Head of caudate nucleus (tissue), 42 donors: Measurements from ENCODE around the gene AHCYL1.
A peak's percentile ranks its signal among the peaks of the same experiment; 100 is the strongest.
"Not testable (repeated sequence)": the region's sequence is repeated elsewhere in the genome, so short reads cannot be mapped to it uniquely, and the experiment has no call there.

Experiments
- DNase-seq, 42 donors: peaks; one replicate each; pipeline versions ENCODE4 v3.0.0 to v3.0.0-alpha.2; 2020 to 2021; ENCODE audit warnings: mixed read lengths in 7 of 42
- intact Hi-C: fragments of 100-400 bp; cut with DNase I; formaldehyde crosslinking; loops from one replicate; pipeline ENCODE4 v1.15.0; 2022

AHCYL1 gene

GRCh38 chr1:110021285-110021684 is 36.7 kb downstream of the AHCYL1 start:
- intact Hi-C loops, result no loop called here
- no peak for DNase-seq

DNA sequence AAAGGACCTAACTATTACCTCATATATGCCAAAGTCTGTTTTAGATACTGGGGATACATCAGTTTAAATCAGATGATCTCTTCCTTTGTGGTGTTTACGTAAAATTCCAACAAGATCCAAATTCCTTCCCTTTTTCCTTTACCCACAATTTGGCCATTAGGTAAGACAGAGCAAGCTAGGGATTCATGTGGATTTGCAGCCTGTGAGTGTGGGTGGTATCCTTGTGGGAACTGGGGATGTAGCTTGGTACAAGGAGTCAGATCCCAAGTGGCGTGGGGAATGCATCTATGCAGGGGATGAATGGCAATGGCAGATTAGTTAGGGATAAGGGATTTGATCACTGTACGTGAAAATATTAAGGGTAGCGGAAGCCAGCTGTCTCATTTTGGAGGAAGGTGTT is 40.0 kb downstream of the AHCYL1 start:
- intact Hi-C loops, result no loop called here
- DNase-seq, result no peak

- intact Hi-C loops, result not testable (repeated sequence)
Measured at GRCh38 chr1:110030687-110031086, 46.1 kb downstream of the AHCYL1 start.

DNA sequence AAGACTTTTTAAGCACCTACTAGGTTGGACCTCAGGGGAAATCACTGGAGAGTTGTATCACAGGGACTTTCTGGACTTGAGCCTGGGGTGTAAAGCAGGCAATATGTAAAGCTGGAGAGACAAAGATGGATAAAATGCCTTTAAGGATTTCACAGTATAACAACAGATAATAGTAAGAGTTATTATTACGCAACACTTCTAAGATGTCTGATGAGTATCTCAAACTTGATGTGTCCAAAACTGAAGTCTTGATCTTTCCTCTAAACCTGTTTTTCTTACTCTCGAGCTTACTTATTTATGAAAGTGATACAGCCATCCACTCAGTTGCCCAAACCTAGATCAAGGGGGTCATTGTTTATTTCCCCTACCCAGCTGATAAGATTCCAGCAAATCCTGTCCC is 47.8 kb downstream of the AHCYL1 start:
- intact Hi-C loops, result no loop called here
- DNase-seq, result no peak

More at GRCh38 chr1:110030687-110031086, 46.1 kb downstream of the AHCYL1 start:
- DNase-seq, result peak in 1 of 42 donors; percentile 32

DNA sequence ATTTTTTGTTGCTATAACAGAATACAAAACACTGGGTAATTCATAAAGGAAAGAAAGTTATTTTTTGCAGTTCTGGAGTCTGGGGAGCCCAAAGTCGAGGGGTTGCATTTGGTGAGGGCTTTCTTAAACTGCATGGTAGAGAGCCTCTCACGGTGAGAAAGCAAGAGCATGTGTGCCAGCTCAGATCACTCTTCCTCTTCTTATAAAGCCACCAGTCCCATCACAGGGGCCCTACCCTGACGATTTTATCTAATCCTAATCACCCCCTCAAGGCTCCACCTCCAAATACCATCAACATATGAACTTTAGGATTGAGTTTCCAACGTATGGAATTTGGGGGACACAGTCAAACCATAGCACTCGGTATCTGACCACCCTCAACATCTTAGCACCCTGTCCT is 48.9 kb downstream of the AHCYL1 start:
- DNase-seq, result no peak
- intact Hi-C loops, result no loop called here

DNA sequence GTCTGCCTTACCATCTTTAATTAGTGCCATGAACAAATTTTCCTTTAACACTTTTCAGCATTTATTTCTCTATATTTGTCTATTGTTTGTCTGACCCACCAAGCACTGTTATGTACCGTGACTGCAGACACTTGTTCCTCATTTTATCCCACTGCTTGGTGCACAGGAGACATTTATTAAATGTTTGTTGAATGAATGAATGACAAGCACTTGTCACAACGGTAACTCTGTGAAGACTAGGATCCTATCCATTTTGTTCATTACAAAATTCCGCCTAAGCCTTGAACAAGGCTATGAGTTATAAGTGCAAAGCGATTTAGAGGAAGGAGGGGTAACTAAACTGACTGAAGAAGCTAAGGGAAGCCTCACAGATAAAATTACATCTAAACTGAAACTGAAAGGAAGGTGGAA is 49.5 kb downstream of the AHCYL1 start:
- intact Hi-C loops, result no loop called here
- no peak for DNase-seq

- intact Hi-C loops, result no loop called here
- peak; percentile 83 to 96 (median 90) for DNase-seq
Measured at GRCh38 chr1:110034451-110035235, 50.1 kb downstream of the AHCYL1 start, which contains the start of gene STRIP1. TSS of gene STRIP1 (plus strand) at chr1:110034624. CDS start at chr1:110034638, 14 bp downstream.

- DNase-seq, result peak in 30 of 42 donors; percentile 10 to 85 (median 52)
- intact Hi-C loops, result no loop called here
Measured at GRCh38 chr1:110035236-110035752, 50.7 kb downstream of the AHCYL1 start.

DNA sequence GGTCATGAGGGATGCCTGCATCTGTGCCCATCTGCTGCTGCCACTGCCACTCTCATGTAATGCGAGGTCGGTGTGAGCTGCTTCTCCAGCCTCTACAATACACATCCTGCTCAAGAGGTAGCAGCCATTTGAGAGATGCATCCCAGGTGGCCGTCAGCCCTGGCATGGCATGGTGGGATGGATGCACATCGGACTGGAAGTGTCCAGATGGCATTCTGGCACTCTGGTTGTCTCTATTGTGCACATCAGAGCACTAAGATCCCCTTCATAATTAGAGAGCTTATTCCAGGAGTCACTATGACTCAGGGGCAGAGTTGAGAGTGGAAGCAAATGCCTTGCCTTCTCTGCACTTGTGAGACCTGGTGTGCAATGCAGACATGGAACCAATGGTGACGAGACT is 53.7 kb downstream of the AHCYL1 start:
- DNase-seq, result no peak
- intact Hi-C loops, result no loop called here

DNA sequence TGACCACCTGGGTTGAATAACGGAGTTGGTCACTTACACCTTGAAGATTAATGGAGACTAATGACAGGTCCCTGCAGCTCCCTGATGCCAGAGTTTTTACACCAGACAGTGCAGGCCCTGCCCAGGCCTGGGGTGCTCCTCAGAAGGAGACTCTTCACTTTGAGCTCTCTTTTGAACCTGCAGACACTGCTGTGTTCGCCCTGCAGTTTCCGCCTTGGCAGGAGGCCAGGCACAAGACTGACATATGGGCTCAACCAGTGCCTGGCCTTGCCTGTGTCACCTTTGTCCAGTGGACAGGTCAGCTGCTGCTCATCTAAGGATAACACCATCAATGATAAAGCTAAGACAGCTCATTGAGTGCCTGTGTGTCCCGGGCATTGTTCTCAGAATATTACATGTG is 55.1 kb downstream of the AHCYL1 start:
- DNase-seq, result no peak
- intact Hi-C loops, result no loop called here

GRCh38 chr1:110040548-110040947 is 56.0 kb downstream of the AHCYL1 start:
- intact Hi-C loops, result no loop called here
- DNase-seq, result peak; percentile 50 to 96 (median 81)

- peak in 1 of 42 donors; percentile 7 for DNase-seq
- intact Hi-C loops, result no loop called here
Measured at GRCh38 chr1:110043016-110043415, 58.5 kb downstream of the AHCYL1 start.

- DNase-seq, result no peak
- intact Hi-C loops, result no loop called here
Measured at GRCh38 chr1:110047463-110047862, 62.9 kb downstream of the AHCYL1 start.

GRCh38 chr1:110048240-110048639 is 63.7 kb downstream of the AHCYL1 start:
- DNase-seq, result no peak
- intact Hi-C loops, result no loop called here

GRCh38 chr1:110048923-110049601 is 64.5 kb downstream of the AHCYL1 start:
- peak in 26 of 42 donors; percentile 17 to 75 (median 44) for DNase-seq
- intact Hi-C loops, result no loop called here

DNA sequence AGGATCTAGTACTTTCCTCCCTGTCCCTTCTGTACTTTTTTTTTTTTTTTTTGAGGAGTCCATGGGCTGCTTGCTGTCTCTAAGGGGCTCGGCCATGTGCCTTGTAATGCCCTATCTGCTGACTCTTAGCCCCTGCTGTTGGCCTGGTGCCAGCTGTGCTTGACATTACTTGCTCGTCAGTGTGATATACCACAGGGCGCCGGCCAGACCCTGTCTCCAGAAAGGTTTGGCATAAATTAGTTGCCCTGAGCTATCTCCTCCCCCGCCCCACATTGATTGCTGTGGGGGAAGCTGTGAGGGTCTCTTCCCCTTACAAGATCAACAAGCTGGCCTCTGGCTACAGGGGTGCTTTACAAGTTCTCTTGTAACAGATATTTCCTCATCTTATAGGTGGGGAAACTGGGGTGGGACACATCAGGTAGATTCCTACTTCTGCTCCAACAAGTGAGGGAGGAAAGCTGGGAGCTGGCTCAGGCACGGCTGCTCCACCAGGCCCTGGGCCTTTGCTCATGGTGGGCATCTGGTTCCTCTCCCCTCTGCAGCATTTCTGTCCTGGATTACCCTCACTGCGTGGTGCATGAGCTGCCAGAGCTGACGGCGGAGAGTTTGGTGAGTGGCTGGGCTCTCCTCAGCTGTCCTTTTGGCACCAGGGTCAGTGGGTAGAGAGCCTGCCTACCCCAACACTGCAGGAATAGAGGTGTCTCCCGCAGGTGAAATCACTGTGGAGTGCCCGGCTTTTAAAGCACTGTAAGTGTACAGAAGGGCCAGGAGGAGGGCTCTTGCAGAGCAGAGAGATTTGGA is 65.4 kb downstream of the AHCYL1 start:
- DNase-seq, result no peak
- intact Hi-C loops, result loop anchor here (5.0 to 10.0 kb wide), 2 partner anchors 52 to 295 kb away; no protein-coding TSS in a partner anchor

DNA sequence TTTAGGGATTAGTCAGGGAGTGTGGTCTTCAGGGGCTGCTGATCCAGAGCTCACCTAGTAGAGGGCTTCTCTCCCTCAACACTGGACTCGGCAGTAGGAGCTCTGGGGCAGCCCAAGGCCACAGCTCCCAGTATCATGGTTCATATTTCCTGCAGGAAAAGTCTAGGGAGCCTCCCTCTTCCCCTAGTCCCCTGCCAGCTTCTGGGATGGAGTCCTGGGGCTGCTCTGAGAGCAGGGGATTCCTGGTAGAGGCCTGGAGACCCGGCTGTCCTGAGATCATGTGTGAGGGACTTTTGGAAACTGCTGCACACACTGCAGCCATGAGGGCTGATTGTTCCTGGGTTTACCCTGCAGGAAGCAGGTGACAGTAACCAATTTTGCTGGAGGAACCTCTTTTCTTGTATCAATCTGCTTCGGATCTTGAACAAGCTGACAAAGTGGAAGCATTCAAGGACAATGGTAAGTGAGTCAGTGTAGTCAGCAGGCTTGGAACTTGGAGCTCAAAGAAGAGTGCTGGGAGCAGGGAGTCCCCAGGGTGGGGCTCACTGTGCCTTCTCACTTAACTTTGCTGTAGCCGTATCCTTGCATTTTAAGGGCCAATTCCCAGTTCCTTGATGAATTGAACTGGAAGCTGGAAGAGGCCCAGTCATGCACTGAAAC is 66.2 kb downstream of the AHCYL1 start:
- intact Hi-C loops, result loop anchor here (5.0 to 10.0 kb wide), 2 partner anchors 52 to 294 kb away; no protein-coding TSS in a partner anchor
- no peak for DNase-seq

DNA sequence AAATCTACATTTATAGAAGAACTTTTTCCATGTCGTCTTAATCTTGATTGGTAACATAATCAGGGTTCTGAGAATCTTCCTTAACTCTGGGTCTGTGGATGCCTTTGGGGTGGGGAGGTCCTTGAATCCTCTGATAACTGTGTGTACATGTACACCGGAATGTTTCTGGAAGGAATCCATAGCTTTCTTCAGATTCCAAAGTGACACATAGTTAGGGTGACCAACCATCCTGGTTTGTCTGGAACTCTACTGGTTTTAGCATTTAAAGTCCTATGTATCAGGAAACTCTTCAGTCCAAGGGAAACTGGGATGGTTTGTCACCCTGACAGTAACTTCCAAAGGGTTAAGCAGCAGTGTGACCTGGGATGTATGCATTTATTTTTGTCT is 66.7 kb downstream of the AHCYL1 start:
- no peak for DNase-seq
- intact Hi-C loops, result loop anchor here (5.0 to 10.0 kb wide), 2 partner anchors 51 to 294 kb away; no protein-coding TSS in a partner anchor
